HEK293 (cell line): Measurements from ENCODE around the gene OR2V2.

Source experiments
- CTCF ChIA-PET: fragments of 350-600 bp; formaldehyde crosslinking; extraction: SDS; loops from one replicate; lab custom pipeline; 2021; ENCODE audit warnings: antibody characterized with exemption; lab: Yijun Ruan, JAX
- POLR2A ChIA-PET: fragments of 300-600 bp; formaldehyde crosslinking; extraction: SDS; loops from one replicate; lab custom pipeline; 2020; ENCODE audit warnings: antibody characterized with exemption, inconsistent platforms; lab: Yijun Ruan, JAX
- H3K27ac ChIP-seq: fragments of 200-500 bp; sonication (Bioruptor generic); 2 replicates; pipeline ENCODE4 v1.5.1; 2014; ENCODE audit warnings: low read depth, low read length, control low read depth, inconsistent platforms; ENCODE audit errors: extremely low read depth
- H3K36me3 ChIP-seq, 2 experiments: fragments of 200-500 bp in 1 of 2; sonication (Bioruptor generic) in 1 of 2; 1 replicate in 1 of 2; 2 replicates in 1 of 2; pipeline ENCODE4 v1.5.1; 2014 to 2017; ENCODE audit warnings: inconsistent platforms in 2 of 2, low read length in 2 of 2; ENCODE audit not compliant: control insufficient read depth in 2 of 2, insufficient read depth in 1 of 2
- H3K4me1 ChIP-seq: fragments of 200-500 bp; sonication (Bioruptor generic); 2 replicates; pipeline ENCODE4 v1.5.1; 2014; ENCODE audit warnings: mild to moderate bottlenecking, low read length, inconsistent platforms; ENCODE audit not compliant: control insufficient read depth, insufficient read depth
- H3K4me3 ChIP-seq: 2 replicates; pipeline ENCODE4 v1.5.1; 2011; ENCODE audit warnings: low read depth, mild to moderate bottlenecking, control low read depth, low read length, moderate library complexity
- H3K9me3 ChIP-seq: fragments of 200-500 bp; sonication (Bioruptor generic); 2 replicates; pipeline ENCODE4 v1.5.1; 2014; ENCODE audit warnings: low read depth, low read length, inconsistent platforms; ENCODE audit not compliant: control insufficient read depth, insufficient read depth
- KLF10 ChIP-seq: fragments of 450-650 bp; IDR thresholded peaks from 2 replicates; pipeline ENCODE4 v1.5.1; 2018; ENCODE audit warnings: missing biosample characterization, mild to moderate bottlenecking, missing genetic modification characterization
- PRDM4 ChIP-seq: fragments of 450-650 bp; formaldehyde crosslinking; IDR thresholded peaks from 2 replicates; pipeline ENCODE4 v1.5.1; 2017; ENCODE audit warnings: missing biosample characterization, missing genetic modification characterization
- TCF7L2 ChIP-seq: IDR thresholded peaks from 2 replicates; pipeline ENCODE4 v1.6.1; 2011; ENCODE audit warnings: low read depth, mild to moderate bottlenecking, inconsistent platforms, low read length, moderate library complexity, borderline replicate concordance
- ZFHX2 ChIP-seq: fragments of 450-650 bp; formaldehyde crosslinking; conservative IDR thresholded peaks from 2 replicates; pipeline ENCODE4 v1.5.1; 2016; ENCODE audit warnings: missing biosample characterization, missing genetic modification characterization
- ZFP3 ChIP-seq: fragments of 450-650 bp; formaldehyde crosslinking; IDR thresholded peaks from 2 replicates; pipeline ENCODE4 v1.5.1; 2016; ENCODE audit warnings: low read depth, missing biosample characterization, missing genetic modification characterization
- ZFP37 ChIP-seq: fragments of 450-650 bp; formaldehyde crosslinking; IDR thresholded peaks from 2 replicates; pipeline ENCODE4 v1.5.1; 2016; ENCODE audit warnings: missing biosample characterization, missing genetic modification characterization
- ZIC2 ChIP-seq: fragments of 450-650 bp; formaldehyde crosslinking; IDR thresholded peaks from 2 replicates; pipeline ENCODE4 v1.5.1; 2016; ENCODE audit warnings: missing biosample characterization, missing genetic modification characterization
- ZNF132 ChIP-seq: fragments of 450-650 bp; formaldehyde crosslinking; IDR thresholded peaks from 2 replicates; pipeline ENCODE4 v1.5.1; 2017; ENCODE audit warnings: missing biosample characterization, missing genetic modification characterization, borderline replicate concordance
- ZNF140 ChIP-seq: fragments of 450-650 bp; formaldehyde crosslinking; IDR thresholded peaks from 2 replicates; pipeline ENCODE4 v1.5.1; 2016; ENCODE audit warnings: missing biosample characterization, missing genetic modification characterization
- ZNF155 ChIP-seq: fragments of 450-650 bp; formaldehyde crosslinking; IDR thresholded peaks from 2 replicates; pipeline ENCODE4 v1.5.1; 2016; ENCODE audit warnings: missing biosample characterization, missing genetic modification characterization
- ZNF184 ChIP-seq: fragments of 450-650 bp; IDR thresholded peaks from 2 replicates; pipeline ENCODE4 v1.5.1; 2018; ENCODE audit warnings: missing biosample characterization, mild to moderate bottlenecking, missing genetic modification characterization
- ZNF239 ChIP-seq: fragments of 450-650 bp; formaldehyde crosslinking; IDR thresholded peaks from 2 replicates; pipeline ENCODE4 v1.5.1; 2016; ENCODE audit warnings: missing biosample characterization, missing genetic modification characterization
- ZNF292 ChIP-seq: fragments of 450-650 bp; formaldehyde crosslinking; IDR thresholded peaks from 2 replicates; pipeline ENCODE4 v1.5.1; 2016; ENCODE audit warnings: low read depth, missing biosample characterization, missing genetic modification characterization, borderline replicate concordance
- ZNF311 ChIP-seq: fragments of 450-650 bp; formaldehyde crosslinking; IDR thresholded peaks from 2 replicates; pipeline ENCODE4 v1.5.1; 2017; ENCODE audit warnings: missing biosample characterization, missing genetic modification characterization, borderline replicate concordance
- ZNF398 ChIP-seq: fragments of 450-650 bp; formaldehyde crosslinking; IDR thresholded peaks from 2 replicates; pipeline ENCODE4 v1.5.1; 2017; ENCODE audit warnings: missing biosample characterization, missing genetic modification characterization
- ZNF416 ChIP-seq: fragments of 450-650 bp; formaldehyde crosslinking; IDR thresholded peaks from 2 replicates; pipeline ENCODE4 v1.5.1; 2016; ENCODE audit warnings: missing biosample characterization, missing genetic modification characterization
- ZNF501 ChIP-seq: fragments of 450-650 bp; formaldehyde crosslinking; IDR thresholded peaks from 2 replicates; pipeline ENCODE4 v1.5.1; 2016; ENCODE audit warnings: missing biosample characterization, missing genetic modification characterization
- ZNF510 ChIP-seq: fragments of 450-650 bp; formaldehyde crosslinking; IDR thresholded peaks from 2 replicates; pipeline ENCODE4 v1.5.1; 2018; ENCODE audit warnings: mild to moderate bottlenecking, missing genetic modification characterization, missing biosample characterization; ENCODE audit not compliant: insufficient replicate concordance
- ZNF530 ChIP-seq: fragments of 450-650 bp; formaldehyde crosslinking; IDR thresholded peaks from 2 replicates; pipeline ENCODE4 v1.5.1; 2016; ENCODE audit warnings: low read depth, missing biosample characterization, missing genetic modification characterization
- ZNF544 ChIP-seq: fragments of 450-650 bp; formaldehyde crosslinking; IDR thresholded peaks from 2 replicates; pipeline ENCODE4 v1.5.0; 2017; ENCODE audit warnings: missing biosample characterization, missing genetic modification characterization
- ZNF571 ChIP-seq: fragments of 450-650 bp; formaldehyde crosslinking; IDR thresholded peaks from 2 replicates; pipeline ENCODE4 v1.5.0; 2017; ENCODE audit warnings: missing biosample characterization, missing genetic modification characterization
- ZNF621 ChIP-seq: fragments of 450-650 bp; formaldehyde crosslinking; IDR thresholded peaks from 2 replicates; pipeline ENCODE4 v1.5.1; 2017; ENCODE audit warnings: missing biosample characterization, missing genetic modification characterization
- ZNF654 ChIP-seq: fragments of 450-650 bp; formaldehyde crosslinking; IDR thresholded peaks from 2 replicates; pipeline ENCODE4 v1.5.1; 2016; ENCODE audit warnings: low read depth, missing biosample characterization, missing genetic modification characterization
- ZNF76 ChIP-seq: fragments of 450-650 bp; formaldehyde crosslinking; IDR thresholded peaks from 2 replicates; pipeline ENCODE4; 2016; ENCODE audit warnings: low read depth, missing biosample characterization, missing genetic modification characterization, borderline replicate concordance
- TF ChIP-seq, protein P1 (sequence below): fragments of 450-650 bp; formaldehyde crosslinking; IDR thresholded peaks from 2 replicates; pipeline ENCODE4 v1.5.1; 2016; ENCODE audit warnings: missing biosample characterization, missing genetic modification characterization
- TF ChIP-seq, protein P2 (sequence below): fragments of 450-650 bp; formaldehyde crosslinking; IDR thresholded peaks from 2 replicates; pipeline ENCODE4 v1.5.1; 2016; ENCODE audit warnings: missing biosample characterization, missing genetic modification characterization
- TF ChIP-seq, protein P3 (sequence below): fragments of 450-650 bp; formaldehyde crosslinking; IDR thresholded peaks from 2 replicates; pipeline ENCODE4 v1.5.1; 2016; ENCODE audit warnings: missing biosample characterization, missing genetic modification characterization

The OR2V2 gene

GRCh38 chr5:181191526-181192336 is 44.3 kb downstream of the OR2V2 start:
- POLR2A ChIA-PET, result interaction anchor here (0.5 to 6.8 kb wide), 17 partner anchors 8 to 73 kb away, joined by 3 to 86 read pairs (median 4); partner anchors contain the start of genes RACK1, TRIM41, TRIM52 and TRIM7
- Histone ChIP-seq H3K27ac (peak overlapping the region; percentile 59; the same call in 1 of the 2 replicates), H3K36me3 (no peaks in the 10 kb centered on the region), H3K9me3 (no peaks in the 10 kb centered on the region), H3K4me3 (peak overlapping the region; percentile 75), H3K4me1 (no peaks in the 10 kb centered on the region)
- CTCF ChIA-PET, result interaction anchor here (0.8 to 4.1 kb wide), 5 partner anchors 12 to 52 kb away, joined by 4 to 27 read pairs (median 11); partner anchors contain the start of genes RACK1 and TRIM7
- TF ChIP-seq TCF7L2 (no peak), ZNF239 (tag by site-specific recombination) (0 out of 2 replicates have a peak, but pooled peaks have one; percentile 1), KLF10 (tag by site-specific recombination) (peak; percentile 62; the same call in 1 of the 2 replicates), ZNF510 (no peak), ZNF501 (tag by site-specific recombination) (peak; percentile 12; the same call in 1 of the 2 replicates), ZNF311 (tag by site-specific recombination) (no peak), PRDM4 (0 out of 2 replicates have a peak, but pooled peaks have one; percentile 8), ZNF76 (peak; percentile 19; the same call in 1 of the 2 replicates), ZNF155 (no peak), ZIC2 (tag by site-specific recombination) (peak; percentile 43), ZNF398 (peak; percentile 70), ZNF571 (tag by site-specific recombination) (no peak), ZNF140 (tag by site-specific recombination) (no peak), ZNF654 (tag by site-specific recombination) (no peak), ZNF621 (tag by site-specific recombination) (no peak), ZFHX2 (tag by site-specific recombination) (peak; percentile 72), ZNF184 (tag by site-specific recombination) (peak; percentile 69; the same call in 1 of the 2 replicates), ZFP3 (tag by site-specific recombination) (no peak), ZNF416 (tag by site-specific recombination) (no peak), ZNF530 (tag by site-specific recombination) (no peak), ZNF132 (no peak), ZNF544 (no peak), ZNF292 (tag by site-specific recombination) (no peak), ZFP37 (tag by site-specific recombination) (no peak)
- TF ChIP-seq, protein P1, sequence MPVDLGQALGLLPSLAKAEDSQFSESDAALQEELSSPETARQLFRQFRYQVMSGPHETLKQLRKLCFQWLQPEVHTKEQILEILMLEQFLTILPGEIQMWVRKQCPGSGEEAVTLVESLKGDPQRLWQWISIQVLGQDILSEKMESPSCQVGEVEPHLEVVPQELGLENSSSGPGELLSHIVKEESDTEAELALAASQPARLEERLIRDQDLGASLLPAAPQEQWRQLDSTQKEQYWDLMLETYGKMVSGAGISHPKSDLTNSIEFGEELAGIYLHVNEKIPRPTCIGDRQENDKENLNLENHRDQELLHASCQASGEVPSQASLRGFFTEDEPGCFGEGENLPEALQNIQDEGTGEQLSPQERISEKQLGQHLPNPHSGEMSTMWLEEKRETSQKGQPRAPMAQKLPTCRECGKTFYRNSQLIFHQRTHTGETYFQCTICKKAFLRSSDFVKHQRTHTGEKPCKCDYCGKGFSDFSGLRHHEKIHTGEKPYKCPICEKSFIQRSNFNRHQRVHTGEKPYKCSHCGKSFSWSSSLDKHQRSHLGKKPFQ (tag by site-specific recombination), result no peak
- TF ChIP-seq, protein P2, sequence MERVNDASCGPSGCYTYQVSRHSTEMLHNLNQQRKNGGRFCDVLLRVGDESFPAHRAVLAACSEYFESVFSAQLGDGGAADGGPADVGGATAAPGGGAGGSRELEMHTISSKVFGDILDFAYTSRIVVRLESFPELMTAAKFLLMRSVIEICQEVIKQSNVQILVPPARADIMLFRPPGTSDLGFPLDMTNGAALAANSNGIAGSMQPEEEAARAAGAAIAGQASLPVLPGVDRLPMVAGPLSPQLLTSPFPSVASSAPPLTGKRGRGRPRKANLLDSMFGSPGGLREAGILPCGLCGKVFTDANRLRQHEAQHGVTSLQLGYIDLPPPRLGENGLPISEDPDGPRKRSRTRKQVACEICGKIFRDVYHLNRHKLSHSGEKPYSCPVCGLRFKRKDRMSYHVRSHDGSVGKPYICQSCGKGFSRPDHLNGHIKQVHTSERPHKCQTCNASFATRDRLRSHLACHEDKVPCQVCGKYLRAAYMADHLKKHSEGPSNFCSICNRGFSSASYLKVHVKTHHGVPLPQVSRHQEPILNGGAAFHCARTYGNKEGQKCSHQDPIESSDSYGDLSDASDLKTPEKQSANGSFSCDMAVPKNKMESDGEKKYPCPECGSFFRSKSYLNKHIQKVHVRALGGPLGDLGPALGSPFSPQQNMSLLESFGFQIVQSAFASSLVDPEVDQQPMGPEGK (tag by site-specific recombination), result peak; percentile 31
- TF ChIP-seq, protein P3, sequence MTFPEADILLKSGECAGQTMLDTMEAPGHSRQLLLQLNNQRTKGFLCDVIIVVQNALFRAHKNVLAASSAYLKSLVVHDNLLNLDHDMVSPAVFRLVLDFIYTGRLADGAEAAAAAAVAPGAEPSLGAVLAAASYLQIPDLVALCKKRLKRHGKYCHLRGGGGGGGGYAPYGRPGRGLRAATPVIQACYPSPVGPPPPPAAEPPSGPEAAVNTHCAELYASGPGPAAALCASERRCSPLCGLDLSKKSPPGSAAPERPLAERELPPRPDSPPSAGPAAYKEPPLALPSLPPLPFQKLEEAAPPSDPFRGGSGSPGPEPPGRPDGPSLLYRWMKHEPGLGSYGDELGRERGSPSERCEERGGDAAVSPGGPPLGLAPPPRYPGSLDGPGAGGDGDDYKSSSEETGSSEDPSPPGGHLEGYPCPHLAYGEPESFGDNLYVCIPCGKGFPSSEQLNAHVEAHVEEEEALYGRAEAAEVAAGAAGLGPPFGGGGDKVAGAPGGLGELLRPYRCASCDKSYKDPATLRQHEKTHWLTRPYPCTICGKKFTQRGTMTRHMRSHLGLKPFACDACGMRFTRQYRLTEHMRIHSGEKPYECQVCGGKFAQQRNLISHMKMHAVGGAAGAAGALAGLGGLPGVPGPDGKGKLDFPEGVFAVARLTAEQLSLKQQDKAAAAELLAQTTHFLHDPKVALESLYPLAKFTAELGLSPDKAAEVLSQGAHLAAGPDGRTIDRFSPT (tag by site-specific recombination), result no peak
